ENCODE data around the gene PLA2G7. TPM values are rescaled to one million over a fixed set of nuclear protein-coding genes. Genes with fewer than 3 reads are reported as not detected.

Gene PLA2G7
- polyA plus RNA-seq, 1 donor from 2014 or later: 0.35 TPM

- Histone ChIP-seq H2AFZ (ENCODE audit: low read depth, low read length) (no peak overlapping the region), H3K9me3 (ENCODE audit: low read length) (no peaks in the 10 kb centered on the region), H3K27me3 (ENCODE audit: insufficient read depth, low read depth, low read length) (no peaks in the 10 kb centered on the region), H3K9ac (ENCODE audit: low read length) (no peak overlapping the region), H3K36me3 (ENCODE audit: insufficient read depth, low read length) (no peaks in the 10 kb centered on the region), H4K20me1 (ENCODE audit: insufficient read depth) (no peaks in the 10 kb centered on the region), H3K27ac (ENCODE audit: low read length) (no peak overlapping the region), H3F3A (ENCODE audit: insufficient read depth, low read length, poor library complexity, severe bottlenecking) (no peaks in the 10 kb centered on the region), H3K4me2 (ENCODE audit: low read length) (no peak overlapping the region), H3K79me2 (replicated peaks; ENCODE audit: insufficient read depth, low read length) (no peaks in the 10 kb centered on the region), H3K9me2 (ENCODE audit: insufficient read depth, low read length) (no peaks in the 10 kb centered on the region), H3K4me3 (ENCODE audit: low read length) (no peak overlapping the region)
- TF ChIP-seq RAD21 (conservative IDR thresholded peaks at IDR 0.05) (no peak), CTCF (IDR thresholded peaks at IDR 0.05; ENCODE audit: poor library complexity, severe bottlenecking) (no peak), EZH2 (IDR thresholded peaks at IDR 0.05; ENCODE audit: borderline replicate concordance, insufficient read depth, low read length, poor library complexity, severe bottlenecking) (no peak), TAF1 (IDR thresholded peaks at IDR 0.05; ENCODE audit: low read depth) (no peak), POLR2AphosphoS5 (IDR thresholded peaks at IDR 0.05) (no peak), REST (IDR thresholded peaks at IDR 0.05; ENCODE audit: borderline replicate concordance) (no peak), SMC3 (conservative IDR thresholded peaks at IDR 0.05; ENCODE audit: poor library complexity) (no peak), MXI1 (conservative IDR thresholded peaks at IDR 0.05; ENCODE audit: poor library complexity, severe bottlenecking) (no peak), EP300 (conservative IDR thresholded peaks at IDR 0.05; ENCODE audit: poor library complexity, severe bottlenecking) (no peak)
Observed at GRCh38 chr6:46743425-46744158, 8.4 kb upstream of the PLA2G7 start.

GRCh38 chr6:46741910-46742309, 6.7 kb upstream of the PLA2G7 start:
- no peak overlapping the region for H2AFZ ChIP-seq (ENCODE audit: low read depth, low read length)
- H3F3A ChIP-seq (ENCODE audit: insufficient read depth, low read length, poor library complexity, severe bottlenecking): no peaks in the 10 kb centered on the region

More at GRCh38 chr6:46741910-46742309, 6.7 kb upstream of the PLA2G7 start:
- Histone ChIP-seq H3K9me2 (ENCODE audit: insufficient read depth, low read length) (no peaks in the 10 kb centered on the region), H3K4me3 (ENCODE audit: low read length) (no peak overlapping the region), H3K27ac (ENCODE audit: low read length) (no peak overlapping the region), H3K27me3 (ENCODE audit: insufficient read depth, low read depth, low read length) (peaks cover under 1% of the 10 kb centered on the region), H3K9ac (ENCODE audit: low read length) (no peak overlapping the region), H3K4me2 (ENCODE audit: low read length) (no peak overlapping the region), H3K36me3 (ENCODE audit: insufficient read depth, low read length) (no peaks in the 10 kb centered on the region), H3K9me3 (ENCODE audit: low read length) (no peaks in the 10 kb centered on the region), H4K20me1 (ENCODE audit: insufficient read depth) (no peaks in the 10 kb centered on the region), H3K79me2 (replicated peaks; ENCODE audit: insufficient read depth, low read length) (no peaks in the 10 kb centered on the region)
- TF ChIP-seq MXI1 (conservative IDR thresholded peaks at IDR 0.05; ENCODE audit: poor library complexity, severe bottlenecking) (no peak), EP300 (conservative IDR thresholded peaks at IDR 0.05; ENCODE audit: poor library complexity, severe bottlenecking) (no peak), RAD21 (conservative IDR thresholded peaks at IDR 0.05) (no peak), EZH2 (IDR thresholded peaks at IDR 0.05; ENCODE audit: borderline replicate concordance, insufficient read depth, low read length, poor library complexity, severe bottlenecking) (no peak), CTCF (IDR thresholded peaks at IDR 0.05; ENCODE audit: poor library complexity, severe bottlenecking) (no peak), POLR2AphosphoS5 (IDR thresholded peaks at IDR 0.05) (no peak), REST (IDR thresholded peaks at IDR 0.05; ENCODE audit: borderline replicate concordance) (no peak), TAF1 (IDR thresholded peaks at IDR 0.05; ENCODE audit: low read depth) (no peak), SMC3 (conservative IDR thresholded peaks at IDR 0.05; ENCODE audit: poor library complexity) (no peak)

All from neural cell (in vitro differentiated cells).